SK-N-SH treated with all-trans-retinoic acid at 6 μM for 48 hours (cell line): ENCODE measurements around the gene TEAD4.

ENCODE experiments used
- ARNTL ChIP-seq: fragments of 450-650 bp; formaldehyde crosslinking; IDR thresholded peaks from 2 replicates; pipeline ENCODE4 v1.5.0; 2020; ENCODE audit warnings: low read depth, mild to moderate bottlenecking, moderate library complexity, borderline replicate concordance
- CSDC2 ChIP-seq: fragments of 250-450 bp; sonication (Bioruptor Pico); IDR thresholded peaks from 2 replicates; pipeline ENCODE4 v1.5.0; 2020; ENCODE audit warnings: mild to moderate bottlenecking, moderate library complexity
- CSRNP3 ChIP-seq: fragments of 250-450 bp; sonication (Bioruptor Pico); IDR thresholded peaks from 2 replicates; pipeline ENCODE4 v1.5.1; 2021; ENCODE audit warnings: mild to moderate bottlenecking, moderate library complexity
- SNAI2 ChIP-seq: fragments of 250-450 bp; sonication (Bioruptor Pico); IDR thresholded peaks from 2 replicates; pipeline ENCODE4 v1.5.0; 2020; ENCODE audit warnings: mild to moderate bottlenecking, moderate library complexity
- TCF4 ChIP-seq: fragments of 250-450 bp; sonication (Bioruptor Pico); IDR thresholded peaks from 2 replicates; pipeline ENCODE4 v1.8.0; 2021; ENCODE audit warnings: mild to moderate bottlenecking, moderate library complexity, borderline replicate concordance
- ZNF70 ChIP-seq: fragments of 450-650 bp; formaldehyde crosslinking; IDR thresholded peaks from 2 replicates; pipeline ENCODE4 v1.5.0; 2020; ENCODE audit warnings: mild to moderate bottlenecking, moderate library complexity
- TF ChIP-seq, protein P1 (sequence below): fragments of 250-450 bp; sonication (Bioruptor Pico); IDR thresholded peaks from 2 replicates; pipeline ENCODE4 v1.8.0; 2020; ENCODE audit warnings: mild to moderate bottlenecking, moderate library complexity, borderline replicate concordance

GRCh38 chr12:2919249-2919648 is 39.9 kb upstream of the TEAD4 start:
- TF ChIP-seq ARNTL (CRISPR knock-in tag) (no peak), TCF4 (no peak), CSDC2 (CRISPR knock-in tag) (no peak), ZNF70 (CRISPR knock-in tag) (no peak), CSRNP3 (no peak), SNAI2 (CRISPR knock-in tag) (no peak)
- TF ChIP-seq, protein P1, sequence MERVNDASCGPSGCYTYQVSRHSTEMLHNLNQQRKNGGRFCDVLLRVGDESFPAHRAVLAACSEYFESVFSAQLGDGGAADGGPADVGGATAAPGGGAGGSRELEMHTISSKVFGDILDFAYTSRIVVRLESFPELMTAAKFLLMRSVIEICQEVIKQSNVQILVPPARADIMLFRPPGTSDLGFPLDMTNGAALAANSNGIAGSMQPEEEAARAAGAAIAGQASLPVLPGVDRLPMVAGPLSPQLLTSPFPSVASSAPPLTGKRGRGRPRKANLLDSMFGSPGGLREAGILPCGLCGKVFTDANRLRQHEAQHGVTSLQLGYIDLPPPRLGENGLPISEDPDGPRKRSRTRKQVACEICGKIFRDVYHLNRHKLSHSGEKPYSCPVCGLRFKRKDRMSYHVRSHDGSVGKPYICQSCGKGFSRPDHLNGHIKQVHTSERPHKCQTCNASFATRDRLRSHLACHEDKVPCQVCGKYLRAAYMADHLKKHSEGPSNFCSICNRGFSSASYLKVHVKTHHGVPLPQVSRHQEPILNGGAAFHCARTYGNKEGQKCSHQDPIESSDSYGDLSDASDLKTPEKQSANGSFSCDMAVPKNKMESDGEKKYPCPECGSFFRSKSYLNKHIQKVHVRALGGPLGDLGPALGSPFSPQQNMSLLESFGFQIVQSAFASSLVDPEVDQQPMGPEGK (CRISPR knock-in tag) = no peak
